Adipose tissue (tissue), 3 donors: ENCODE data around the gene NEB. TPM values are rescaled to one million over a fixed set of nuclear protein-coding genes. Genes with fewer than 3 reads are reported as not detected.
"Not testable (repeated sequence)": the region's sequence is repeated elsewhere in the genome, so short reads cannot be mapped to it uniquely, and the experiment has no call there.

Source experiments
- H3K27ac ChIP-seq: one replicate; pipeline ENCODE4 v1.5.1; 2013; ENCODE audit warnings: low read depth, low read length
- WGBS, 3 donors: extraction: QIAGEN DNeasy Blood & Tissue Kit; methylation state at CpG; one replicate each; pipeline ENCODE4 v1.1.7; 2013; 5-methylcytosine and 5-hydroxymethylcytosine counted together
- polyA plus RNA-seq, 3 donors: library from polyadenylated mRNA; stranded (reverse); fragments of 200-250 nt; gene quantifications; one replicate each; pipeline ENCODE4 v1.2.3, GENCODE V29; 2013
- donor health status: healthy with polysubstance abuse.
- donor health status: Bipolar disorder and iron deficiency.
- donor health status: healthy.

The NEB gene
- polyA plus RNA-seq, 3 donors, result 0.42 to 1.1 (median 1.0) TPM

DNA sequence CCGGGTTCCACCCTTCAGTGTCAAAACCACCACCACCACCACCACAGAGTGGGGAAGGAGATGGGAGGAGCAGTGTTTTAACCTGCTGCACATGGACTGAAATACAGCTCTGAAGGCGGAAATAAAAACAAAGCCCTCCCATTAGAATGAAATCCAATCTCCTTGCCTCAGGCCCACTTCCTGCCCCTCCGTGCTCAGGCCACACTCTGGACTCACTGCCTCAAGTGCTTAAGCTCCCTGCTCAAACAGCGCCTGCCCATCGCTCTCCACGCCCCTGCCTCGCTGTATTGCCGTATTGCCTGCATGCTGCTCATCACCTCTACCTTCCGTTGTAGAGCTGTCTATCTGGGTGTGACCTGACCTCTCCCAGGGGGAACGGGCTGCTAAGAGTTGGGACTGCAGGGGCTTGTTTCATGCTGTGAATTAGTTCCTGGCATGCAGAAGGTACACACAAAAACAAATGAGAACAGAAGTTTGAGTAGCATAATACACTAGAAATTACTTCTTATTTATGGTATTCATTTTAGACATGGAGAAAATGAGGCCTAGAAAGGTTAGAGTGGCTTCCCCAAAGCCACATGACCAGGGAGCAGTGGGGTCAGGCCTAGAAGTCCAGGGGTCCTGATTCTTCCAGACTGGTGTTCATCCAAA lies 31.6 kb upstream of the NEB start:
- WGBS, 3 donors, result 81 to 85% (median 84%) methylated on average over 10 of the region's 10 CpGs

DNA sequence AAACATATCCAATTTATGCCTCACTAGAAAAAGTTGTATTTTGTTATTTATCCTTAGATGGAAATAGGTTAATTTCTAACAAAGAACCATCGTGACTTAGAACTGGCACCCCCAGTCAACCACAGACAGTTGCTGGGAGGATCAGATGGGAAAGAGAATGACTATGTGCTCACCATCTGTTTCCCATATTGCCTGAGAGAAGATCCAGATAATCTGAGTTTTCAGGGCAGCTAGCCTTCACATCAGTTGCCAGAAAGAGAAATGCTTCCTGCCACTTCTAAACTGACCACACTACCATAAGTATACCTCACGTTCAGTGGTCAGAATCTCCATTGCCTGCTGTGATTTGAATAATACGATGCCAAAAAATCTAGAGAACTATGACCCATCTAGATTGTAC lies 28.4 kb upstream of the NEB start:
- 41 to 51% (median 47%) methylated on average over 3 of the region's 3 CpGs for WGBS, 3 donors

More for the DNA sequence above, 31.6 kb upstream of the NEB start:
- H3K27ac ChIP-seq, result no peak overlapping the region

DNA sequence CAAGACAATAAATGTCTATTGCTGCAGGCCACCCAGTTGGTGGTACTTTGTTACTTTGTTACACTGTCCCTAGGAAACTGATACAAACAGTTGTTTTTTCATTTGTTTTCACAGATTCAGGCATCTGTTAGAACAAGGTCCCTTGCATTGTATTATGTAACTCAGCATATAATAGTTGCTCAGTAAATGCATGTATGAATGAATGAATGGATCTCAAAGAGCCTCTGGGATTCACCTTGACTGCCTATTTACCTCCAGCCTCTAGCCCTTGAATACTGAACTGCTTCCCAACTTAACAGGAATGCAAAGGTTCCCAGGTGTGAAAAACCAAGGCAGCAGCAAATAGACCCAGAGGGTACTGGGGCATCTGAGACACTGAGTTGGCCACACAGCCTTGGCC lies 27.4 kb upstream of the NEB start:
- no peak overlapping the region for H3K27ac ChIP-seq

More for the DNA sequence above, 28.4 kb upstream of the NEB start:
- H3K27ac ChIP-seq, result no peak overlapping the region

DNA sequence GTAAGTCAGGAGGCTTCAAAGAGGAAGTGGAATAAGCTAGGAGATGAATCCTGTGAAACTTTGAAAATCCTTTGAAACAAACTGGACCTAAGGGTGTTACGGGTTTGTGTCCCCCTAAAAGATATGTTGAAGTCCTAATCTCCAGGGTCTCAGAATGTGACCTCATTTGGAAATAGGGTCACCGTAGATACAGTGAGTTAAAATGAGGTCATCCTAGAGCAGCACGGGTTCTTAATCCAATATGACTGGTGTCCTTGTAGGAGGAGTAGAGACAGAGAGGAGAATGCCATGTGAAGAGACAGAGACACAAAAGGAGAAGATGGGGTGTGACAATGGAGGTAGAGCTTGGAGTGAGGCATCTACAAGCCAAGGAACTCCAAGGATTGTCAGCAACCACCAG lies 26.9 kb upstream of the NEB start:
- WGBS, 3 donors, result 75 to 79% (median 78%) methylated on average over 3 of the region's 3 CpGs
- H3K27ac ChIP-seq, result no peak overlapping the region

DNA sequence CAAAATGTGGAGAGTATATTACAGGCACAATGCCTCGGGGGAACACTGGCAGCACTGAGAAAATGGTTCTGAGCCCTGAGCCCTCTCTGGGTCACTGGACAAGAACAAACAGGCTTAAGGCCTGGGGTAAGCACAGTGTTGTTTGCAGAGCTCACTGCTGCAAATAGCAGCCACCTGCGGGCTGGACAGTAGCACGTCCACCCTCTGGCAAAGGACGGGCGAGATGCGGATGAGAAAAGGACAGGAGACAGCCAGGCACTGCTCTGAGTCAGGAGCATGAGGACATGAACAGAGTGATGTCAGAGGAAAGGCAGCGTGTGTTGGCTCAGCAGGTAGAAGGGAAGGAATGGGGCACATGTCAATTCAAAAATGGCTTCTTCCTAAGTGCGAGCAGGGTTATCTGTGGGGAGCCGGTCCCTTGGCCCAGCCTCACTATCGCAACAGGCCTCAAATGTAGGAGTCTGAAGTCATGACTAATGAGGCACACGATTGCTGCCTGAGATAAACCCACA lies 25.9 kb upstream of the NEB start:
- no peak overlapping the region for H3K27ac ChIP-seq
- 81 to 85% (median 85%) methylated on average over 11 of the region's 11 CpGs for WGBS, 3 donors

DNA sequence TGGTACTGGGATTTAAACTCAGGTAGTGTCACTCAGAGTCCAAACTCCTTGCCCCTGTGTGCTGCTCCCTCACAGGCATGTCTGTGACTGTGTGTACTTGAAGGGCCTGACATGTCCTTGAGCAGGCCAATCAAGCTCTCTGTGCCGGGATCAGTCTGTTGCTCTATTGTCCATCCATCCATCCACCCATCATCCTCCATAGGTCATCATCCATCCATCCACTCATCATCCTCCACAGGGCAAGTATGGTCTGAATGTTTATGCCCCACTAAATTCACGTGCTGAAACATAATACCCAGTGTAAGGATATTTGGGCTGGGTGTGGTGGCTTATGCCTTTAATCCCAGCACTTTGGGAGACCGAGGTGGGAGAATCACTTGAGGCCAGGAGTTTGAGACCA lies 24.5 kb upstream of the NEB start:
- WGBS, 3 donors, result 77 to 96% (median 91%) methylated on average over 3 of the region's 3 CpGs
- H3K27ac ChIP-seq, result no peak overlapping the region

DNA sequence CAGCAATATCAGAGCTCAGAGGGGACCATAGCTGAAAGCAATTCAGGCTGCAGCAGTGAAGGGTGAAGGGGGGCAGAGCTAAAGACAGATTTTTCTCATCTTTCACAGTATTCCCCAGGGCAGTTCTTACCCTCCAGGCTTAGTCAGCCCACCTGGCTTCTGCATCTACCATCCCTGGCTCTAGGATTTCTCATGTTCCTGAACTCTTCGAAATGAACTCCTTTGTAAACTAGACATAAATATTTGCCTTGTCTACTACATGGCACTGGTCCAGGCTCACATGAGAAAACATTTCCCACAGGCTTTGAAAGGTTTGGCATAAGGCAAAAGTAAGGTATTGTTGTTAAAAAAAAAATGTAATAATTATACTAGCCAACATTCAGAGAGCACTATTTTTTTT lies 23.6 kb upstream of the NEB start:
- 20 to 27% (median 26%) methylated on average over 1 of the region's 1 CpG for WGBS, 3 donors
- H3K27ac ChIP-seq, result no peak overlapping the region

DNA sequence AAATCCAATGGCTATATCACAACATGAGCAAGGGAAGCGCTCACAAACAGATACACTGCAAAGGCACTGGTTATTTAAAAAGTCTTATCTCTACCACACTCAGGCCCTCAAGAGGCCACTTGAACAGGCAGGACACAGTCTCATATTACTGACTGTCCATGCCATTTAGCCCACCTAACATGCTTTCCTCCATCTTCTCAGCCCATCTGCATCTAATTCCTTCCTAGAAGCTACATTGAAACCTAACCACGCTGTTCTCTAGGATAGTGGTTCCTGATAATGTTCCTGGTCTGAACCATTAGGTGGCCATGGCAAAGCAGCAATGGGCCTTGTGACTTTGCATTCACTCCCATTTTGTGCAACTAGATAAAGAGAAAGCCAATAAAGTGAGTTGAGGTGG lies 22.5 kb upstream of the NEB start:
- H3K27ac ChIP-seq, result no peak overlapping the region
- 96 to 99% (median 98%) methylated on average over 2 of the region's 2 CpGs for WGBS, 3 donors

DNA sequence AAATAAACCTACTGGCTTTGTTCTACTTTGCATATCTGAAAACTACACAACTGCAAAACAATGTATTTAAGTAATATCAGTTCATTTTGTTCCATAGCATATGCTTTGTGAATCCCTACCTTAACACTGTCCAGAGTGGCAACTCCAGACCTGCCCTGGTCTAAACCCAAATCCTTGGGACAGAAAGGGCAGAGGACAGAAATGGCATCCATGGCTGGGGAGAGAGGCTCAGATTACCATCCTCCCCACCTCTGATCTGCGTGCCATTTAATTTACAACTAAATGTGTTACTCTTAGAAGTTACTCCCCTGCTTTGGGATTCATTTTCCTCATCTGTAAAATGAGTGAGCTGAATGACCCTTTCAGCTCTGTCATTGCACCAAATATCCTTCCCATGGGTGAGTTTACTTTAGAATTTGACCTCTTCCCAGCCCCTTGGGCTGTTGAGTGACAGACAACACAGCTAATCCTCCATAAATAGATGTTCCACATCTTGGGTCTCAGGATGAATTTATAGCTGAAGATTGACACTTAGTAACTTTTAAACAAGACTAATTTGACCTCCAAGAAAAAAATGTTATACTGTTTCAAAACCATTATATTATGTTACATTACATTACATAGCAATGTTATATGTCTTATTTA lies 20.1 kb upstream of the NEB start:
- H3K27ac ChIP-seq, result no peak overlapping the region
- 88 to 94% (median 93%) methylated on average over 1 of the region's 1 CpG for WGBS, 3 donors

DNA sequence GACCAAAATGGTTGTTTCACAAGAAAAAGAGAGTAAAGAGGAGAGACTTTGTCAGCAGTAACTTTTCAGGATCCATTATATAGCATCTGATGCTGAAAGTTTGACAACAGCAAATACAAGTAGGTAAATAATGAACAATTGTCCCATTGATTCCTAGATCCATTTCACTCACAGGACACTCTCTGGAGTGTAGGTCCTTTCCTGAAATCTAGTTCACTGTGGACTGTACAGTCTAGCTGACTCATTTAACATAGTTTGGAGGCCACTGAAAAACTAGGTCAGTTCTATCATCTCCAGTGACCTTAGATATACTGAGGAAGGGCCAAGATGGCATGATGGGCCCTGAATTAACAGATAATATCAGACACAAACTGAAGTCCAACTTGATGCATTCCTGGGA lies 19.3 kb upstream of the NEB start:
- H3K27ac ChIP-seq, result no peak overlapping the region

DNA sequence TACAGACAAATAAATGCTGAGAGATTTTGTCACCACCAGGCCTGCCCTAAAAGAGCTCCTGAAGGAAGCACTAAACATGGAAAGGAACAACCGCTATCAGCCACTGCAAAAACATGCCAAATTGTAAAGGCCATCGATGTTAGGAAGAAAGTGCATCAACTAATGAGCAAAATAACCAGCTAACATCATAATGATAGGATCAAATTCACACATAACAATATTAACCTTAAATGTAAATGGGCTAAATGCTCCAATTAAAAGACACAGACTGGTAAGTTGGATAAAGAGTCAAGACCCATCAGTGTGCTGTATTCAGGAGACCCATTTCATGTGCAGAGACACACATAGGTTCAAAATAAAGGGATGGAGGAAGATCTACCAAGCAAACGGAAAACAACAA lies 11.0 kb upstream of the NEB start:
- WGBS, 3 donors, result 91 to 97% (median 96%) methylated on average over 3 of the region's 3 CpGs
- H3K27ac ChIP-seq, result not testable (repeated sequence)

DNA sequence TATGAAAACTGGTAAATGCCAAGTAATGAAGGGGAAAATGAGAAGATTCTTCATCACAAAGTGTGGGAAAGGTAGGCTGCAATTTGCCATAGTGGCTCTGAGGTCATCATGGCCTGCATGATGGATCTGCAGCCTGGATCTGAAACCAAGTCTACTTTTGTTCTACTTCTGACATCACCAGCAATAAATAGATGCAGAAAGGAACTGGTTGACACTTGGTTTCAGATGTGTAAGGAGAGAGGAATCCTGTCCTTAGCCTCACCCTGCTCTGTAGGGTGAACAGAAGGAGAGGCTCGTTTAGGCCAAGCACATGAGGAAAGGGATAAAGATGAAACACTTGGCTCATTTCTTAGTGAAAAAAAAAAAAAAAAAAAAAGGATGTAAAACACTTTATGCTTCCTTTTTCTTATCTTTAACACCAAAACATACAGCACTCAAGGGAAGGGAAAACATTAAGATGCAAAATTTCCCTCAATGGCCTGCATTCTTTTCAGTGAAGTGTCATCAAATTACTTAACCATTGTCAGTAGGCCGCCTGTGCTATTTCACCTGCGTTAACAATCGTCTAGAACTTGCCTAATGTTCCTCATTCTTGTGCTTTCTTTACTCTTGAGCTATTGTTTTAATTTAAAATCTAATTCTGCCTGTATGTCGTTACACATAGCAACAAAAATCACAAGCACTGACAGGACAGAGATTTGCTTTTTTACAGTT lies 3.9 kb downstream of the NEB start:
- 47 to 78% (median 52%) methylated on average over 5 of the region's 5 CpGs for WGBS, 3 donors
- no peak overlapping the region for H3K27ac ChIP-seq

DNA sequence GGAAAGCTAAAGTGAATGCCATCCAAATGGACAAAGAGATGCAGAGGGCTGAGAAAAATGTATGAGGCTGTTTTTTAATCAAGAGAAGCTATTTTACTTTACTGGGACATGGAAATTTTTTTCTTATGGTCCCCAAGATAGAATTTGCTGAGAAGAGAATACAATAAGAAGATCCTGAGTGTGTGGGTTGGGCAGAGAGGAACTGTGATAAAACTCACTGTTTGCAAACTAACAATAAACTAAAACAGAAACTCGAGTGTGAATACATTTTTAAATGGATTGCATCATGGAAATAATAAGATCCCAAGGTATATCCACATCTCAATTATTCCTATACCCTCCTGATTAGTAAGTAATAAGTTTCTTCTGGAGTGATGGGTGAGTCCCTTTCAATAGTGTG lies 4.4 kb downstream of the NEB start:
- no peak overlapping the region for H3K27ac ChIP-seq
- 45 to 55% (median 53%) methylated on average over 1 of the region's 1 CpG for WGBS, 3 donors

DNA sequence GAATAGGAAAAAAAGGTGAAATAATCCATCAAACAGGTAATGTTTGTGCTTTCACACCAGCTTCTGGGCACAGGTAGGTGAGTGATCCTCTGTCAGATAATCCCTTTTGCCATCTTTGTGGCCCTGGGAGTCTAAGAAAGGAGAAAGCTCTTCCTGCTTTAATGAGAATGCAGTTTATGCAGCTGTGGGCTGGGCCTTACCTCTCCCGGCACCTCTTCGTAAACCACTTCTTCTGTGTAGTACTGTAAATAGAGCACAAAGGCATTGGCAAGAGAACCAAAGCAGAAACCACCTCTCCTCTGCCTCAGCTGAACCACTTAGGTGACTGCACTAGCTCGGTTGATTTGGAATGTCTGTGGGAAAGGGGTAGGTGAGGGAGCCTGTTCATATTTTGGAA lies 4.9 kb downstream of the NEB start:
- H3K27ac ChIP-seq, result no peak overlapping the region
- 92 to 97% (median 93%) methylated on average over 3 of the region's 3 CpGs for WGBS, 3 donors

DNA sequence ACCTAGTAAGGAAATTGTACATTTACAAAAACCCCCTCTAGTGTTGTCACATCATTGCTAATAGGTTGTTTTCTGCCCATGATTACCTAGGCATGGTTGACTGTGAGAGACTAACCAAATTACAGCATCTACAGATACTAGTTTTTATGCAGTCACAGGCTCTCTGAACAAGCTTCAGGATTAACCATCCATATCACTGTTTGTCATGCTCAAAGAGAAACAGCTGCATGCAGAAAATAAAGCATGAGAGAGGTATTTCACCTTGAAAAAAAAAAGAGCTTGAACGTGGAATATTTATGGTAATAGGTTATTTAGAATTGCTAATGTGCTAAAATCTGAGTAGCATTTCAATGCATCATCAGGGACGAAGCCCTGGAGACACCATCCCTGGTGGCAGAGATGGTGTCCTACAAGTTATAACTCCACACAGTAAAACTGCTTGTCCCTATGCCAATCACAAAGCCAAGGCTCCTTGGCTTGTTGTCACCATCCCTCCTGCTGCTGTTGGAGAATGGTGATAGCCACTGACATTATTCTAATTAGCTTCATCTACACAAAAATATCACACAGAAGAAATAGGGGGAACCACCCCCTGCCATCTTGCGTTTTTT lies 5.4 kb downstream of the NEB start:
- no peak overlapping the region for H3K27ac ChIP-seq
- WGBS, 3 donors, result 70 to 90% (median 89%) methylated on average over 3 of the region's 3 CpGs

DNA sequence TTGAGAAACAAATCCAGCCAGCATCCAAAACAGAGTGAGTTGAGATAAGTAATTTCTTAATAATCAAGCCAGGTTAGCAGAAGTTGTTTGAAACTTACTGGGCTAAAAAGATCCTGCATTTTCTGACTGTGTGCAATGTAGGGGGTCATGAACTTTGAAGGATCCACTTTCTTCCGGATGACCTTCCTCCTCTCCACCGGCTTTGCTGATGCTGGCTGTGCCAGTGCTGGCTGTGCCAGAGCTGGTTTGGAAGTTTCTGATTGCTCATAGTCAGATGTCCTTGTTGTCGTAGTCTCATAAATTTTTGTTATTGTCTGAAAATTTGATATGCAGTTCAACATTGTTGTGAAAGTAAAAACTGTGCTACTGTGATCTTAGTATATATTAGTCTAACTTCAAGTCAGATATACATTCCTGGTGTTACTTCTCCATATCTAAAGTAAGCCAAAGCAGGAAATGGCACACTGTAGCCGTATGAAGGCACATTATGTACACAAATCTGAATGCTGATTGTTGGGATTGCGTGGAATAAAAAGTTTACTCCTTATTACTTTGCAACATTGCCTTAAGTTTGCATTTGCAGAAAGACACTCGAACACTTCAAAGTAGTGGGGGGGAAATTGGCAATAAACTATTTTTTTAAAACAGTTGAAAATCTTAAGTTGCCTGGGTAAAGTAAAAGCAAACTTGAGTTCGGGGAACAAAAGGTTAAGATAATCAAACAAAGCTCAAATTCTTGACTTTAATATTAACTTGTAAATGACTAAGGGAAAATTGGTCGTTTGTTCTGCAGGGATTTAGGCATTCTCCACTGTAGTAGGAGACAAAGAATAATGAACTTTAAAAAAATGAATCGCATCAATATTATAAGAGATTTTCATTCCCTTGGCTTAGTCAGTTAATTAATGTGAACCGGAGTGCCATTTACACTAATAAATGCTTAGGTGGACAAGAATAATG lies 6.4 kb downstream of the NEB start:
- H3K27ac ChIP-seq, result no peak overlapping the region
- 24 to 79% (median 72%) methylated on average over 10 of the region's 10 CpGs for WGBS, 3 donors

DNA sequence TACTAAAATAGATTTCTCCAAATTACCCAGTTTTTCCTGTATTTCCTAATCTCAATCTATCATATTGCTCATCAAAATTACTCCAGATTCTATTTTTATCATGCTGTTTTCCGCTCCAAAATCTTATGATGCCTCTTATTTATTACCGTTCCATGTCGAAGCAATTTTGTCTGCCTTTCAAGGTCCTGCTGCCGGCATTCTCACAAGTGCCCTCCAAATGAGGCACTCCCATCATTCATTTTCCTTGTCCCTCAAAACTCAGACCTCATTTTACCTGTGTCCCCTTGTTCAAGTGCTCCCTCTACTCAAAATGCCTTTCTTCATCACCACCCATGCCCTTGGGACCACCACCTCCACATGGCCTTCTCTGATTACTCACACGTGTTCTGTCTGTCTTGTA lies 13.1 kb downstream of the NEB start:
- no peak overlapping the region for H3K27ac ChIP-seq
- WGBS, 3 donors, result 80 to 87% (median 85%) methylated on average over 5 of the region's 5 CpGs

DNA sequence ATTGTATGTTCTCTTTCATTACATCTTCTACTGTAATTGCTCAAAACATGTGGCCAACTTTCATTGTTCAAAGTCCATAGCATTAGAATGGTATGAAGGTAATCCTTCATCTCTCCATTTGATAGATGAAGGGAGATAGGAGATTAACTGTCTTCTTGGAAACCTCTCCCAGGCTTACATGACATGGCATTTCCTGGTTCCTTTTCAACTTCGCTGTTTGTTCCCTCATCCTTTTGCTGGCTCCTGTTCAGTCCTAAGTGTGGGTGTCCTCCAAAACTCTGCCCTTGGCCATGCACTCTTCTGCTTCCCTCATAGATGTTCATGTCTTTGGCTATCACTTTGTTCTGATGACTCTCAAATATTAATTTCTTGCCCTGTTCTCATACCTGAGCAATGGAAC lies 13.8 kb downstream of the NEB start:
- 53 to 68% (median 62%) methylated on average over 1 of the region's 1 CpG for WGBS, 3 donors
- H3K27ac ChIP-seq, result no peak overlapping the region
